ENCODE data around the gene NUAK1.

Gene NUAK1

DNA sequence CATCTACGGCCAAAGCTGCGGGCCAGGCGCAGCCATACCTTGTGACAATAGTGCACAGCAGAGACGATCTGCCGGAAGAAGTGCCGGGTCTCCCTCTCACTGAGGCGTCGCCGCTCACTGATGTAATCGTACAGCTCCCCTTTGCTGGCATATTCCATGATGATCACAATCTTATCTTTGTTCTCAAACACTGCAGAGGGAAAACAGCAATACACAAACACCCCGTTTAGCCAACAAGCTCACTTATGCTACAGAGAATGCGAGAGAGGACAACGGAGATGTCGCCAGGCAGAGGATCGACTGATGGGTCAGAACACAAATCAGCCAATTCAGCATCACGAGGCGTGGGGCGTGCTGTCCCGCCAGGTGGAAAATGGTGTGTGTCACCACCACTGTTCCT is 52.1 kb downstream of the NUAK1 start:
- Mint-ChIP-seq H3K4me3 (no peak overlapping the region), H3K27ac (no peak overlapping the region), H3K9me3 (no peaks in the 10 kb centered on the region), H3K4me1 (ENCODE audit: low read depth in 2 of 2) (no peaks in the 10 kb centered on the region), H3K36me3 (ENCODE audit: insufficient read depth) (no peaks in the 10 kb centered on the region), H3K27me3 (peaks cover 0 to 33% of the 10 kb centered on the region in 2 donors)
- DNase-seq (no peak), ATAC-seq (replicated peaks) (no peak)

DNA sequence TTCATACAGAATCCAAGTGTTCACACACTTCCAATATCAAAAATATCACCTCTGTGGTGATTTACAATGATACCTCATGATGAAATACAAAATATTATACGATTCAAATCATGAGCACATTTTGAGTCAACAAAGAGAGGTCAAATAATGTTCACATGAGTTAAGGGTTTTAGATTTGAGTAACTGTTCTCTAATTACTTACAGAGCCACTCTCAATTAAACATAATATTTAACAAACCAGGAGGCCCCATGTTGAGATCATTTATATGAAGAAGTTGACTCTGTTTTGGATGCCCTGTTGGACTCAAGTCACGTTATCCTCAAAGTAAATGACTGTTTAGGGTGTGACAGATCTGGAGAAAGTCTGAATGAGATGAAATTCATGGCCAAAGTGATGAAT is 53.5 kb downstream of the NUAK1 start:
- DNase-seq (no peak), ATAC-seq (replicated peaks) (no peak)
- Mint-ChIP-seq H3K36me3 (ENCODE audit: insufficient read depth) (no peaks in the 10 kb centered on the region), H3K9me3 (no peaks in the 10 kb centered on the region), H3K4me3 (no peak overlapping the region), H3K27me3 (peaks cover 0 to 42% of the 10 kb centered on the region in 2 donors), H3K27ac (no peak overlapping the region), H3K4me1 (ENCODE audit: low read depth in 2 of 2) (no peaks in the 10 kb centered on the region)

DNA sequence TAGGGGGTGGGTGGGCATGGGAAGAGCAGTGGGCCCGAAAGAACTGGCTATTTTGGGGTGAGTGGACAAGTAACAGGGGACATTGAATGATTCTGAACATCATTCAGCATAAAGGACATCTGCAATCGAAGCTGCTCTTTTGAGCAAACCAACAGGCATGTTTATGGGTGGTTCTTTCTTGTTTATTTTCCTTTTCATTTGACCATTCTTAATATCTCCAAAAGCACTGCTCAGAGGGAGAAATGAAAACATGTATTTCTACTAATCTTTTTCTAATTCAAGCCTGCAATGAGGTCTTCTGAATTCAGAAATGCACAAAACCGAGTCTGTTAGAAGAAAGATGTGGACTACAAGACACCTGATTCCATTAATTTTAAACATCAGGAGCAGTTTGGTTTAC is 54.0 kb downstream of the NUAK1 start:
- H3K4me1 Mint-ChIP-seq (ENCODE audit: low read depth in 2 of 2): no peaks in the 10 kb centered on the region
- H3K9me3 Mint-ChIP-seq: no peaks in the 10 kb centered on the region
- H3K27ac Mint-ChIP-seq: no peak overlapping the region
- no peak for DNase-seq
- no peak for ATAC-seq (replicated peaks)
- no peak overlapping the region for H3K4me3 Mint-ChIP-seq
- no peaks in the 10 kb centered on the region for H3K36me3 Mint-ChIP-seq (ENCODE audit: insufficient read depth)
- H3K27me3 Mint-ChIP-seq: peaks cover 0 to 42% of the 10 kb centered on the region in 2 donors

DNA sequence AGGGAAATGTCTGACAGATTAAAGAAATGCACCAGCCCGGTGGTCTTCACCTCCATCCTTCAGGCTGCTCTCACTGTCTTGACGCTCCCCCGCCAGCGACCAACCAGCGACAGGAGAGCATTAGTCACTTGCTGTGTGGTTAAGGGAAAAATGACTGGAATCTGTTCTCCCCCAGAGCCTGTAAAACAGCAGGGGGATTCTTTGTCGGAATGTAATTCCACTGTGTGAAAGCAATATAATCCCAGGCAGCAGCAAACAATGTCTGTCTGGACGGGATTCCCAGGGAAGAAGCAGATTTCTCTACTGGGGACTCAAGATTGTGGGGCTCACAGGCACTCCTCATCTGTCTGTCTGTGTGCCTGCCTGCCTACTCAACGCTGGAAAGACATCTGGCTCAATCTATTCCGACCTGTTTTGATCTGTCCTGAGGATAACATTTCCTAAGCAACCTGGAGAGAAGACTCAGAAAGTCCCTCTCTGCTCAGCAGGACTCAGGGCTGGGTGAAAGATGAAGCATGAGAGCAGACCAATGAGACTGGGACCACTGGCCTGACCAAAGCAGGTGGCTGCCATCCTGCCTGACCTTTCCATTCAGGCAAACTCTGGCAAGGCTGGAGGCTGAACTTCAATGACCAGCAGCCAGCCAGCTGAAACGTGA is 54.6 kb downstream of the NUAK1 start:
- DNase-seq (no peak), ATAC-seq (replicated peaks) (no peak)
- H3K27me3 Mint-ChIP-seq: peaks cover 0 to 44% of the 10 kb centered on the region in 2 donors
- H3K4me1 Mint-ChIP-seq (ENCODE audit: low read depth in 2 of 2): no peaks in the 10 kb centered on the region
- no peak overlapping the region for H3K4me3 Mint-ChIP-seq
- H3K36me3 Mint-ChIP-seq (ENCODE audit: insufficient read depth): no peaks in the 10 kb centered on the region
- no peak overlapping the region for H3K27ac Mint-ChIP-seq
- no peaks in the 10 kb centered on the region for H3K9me3 Mint-ChIP-seq

DNA sequence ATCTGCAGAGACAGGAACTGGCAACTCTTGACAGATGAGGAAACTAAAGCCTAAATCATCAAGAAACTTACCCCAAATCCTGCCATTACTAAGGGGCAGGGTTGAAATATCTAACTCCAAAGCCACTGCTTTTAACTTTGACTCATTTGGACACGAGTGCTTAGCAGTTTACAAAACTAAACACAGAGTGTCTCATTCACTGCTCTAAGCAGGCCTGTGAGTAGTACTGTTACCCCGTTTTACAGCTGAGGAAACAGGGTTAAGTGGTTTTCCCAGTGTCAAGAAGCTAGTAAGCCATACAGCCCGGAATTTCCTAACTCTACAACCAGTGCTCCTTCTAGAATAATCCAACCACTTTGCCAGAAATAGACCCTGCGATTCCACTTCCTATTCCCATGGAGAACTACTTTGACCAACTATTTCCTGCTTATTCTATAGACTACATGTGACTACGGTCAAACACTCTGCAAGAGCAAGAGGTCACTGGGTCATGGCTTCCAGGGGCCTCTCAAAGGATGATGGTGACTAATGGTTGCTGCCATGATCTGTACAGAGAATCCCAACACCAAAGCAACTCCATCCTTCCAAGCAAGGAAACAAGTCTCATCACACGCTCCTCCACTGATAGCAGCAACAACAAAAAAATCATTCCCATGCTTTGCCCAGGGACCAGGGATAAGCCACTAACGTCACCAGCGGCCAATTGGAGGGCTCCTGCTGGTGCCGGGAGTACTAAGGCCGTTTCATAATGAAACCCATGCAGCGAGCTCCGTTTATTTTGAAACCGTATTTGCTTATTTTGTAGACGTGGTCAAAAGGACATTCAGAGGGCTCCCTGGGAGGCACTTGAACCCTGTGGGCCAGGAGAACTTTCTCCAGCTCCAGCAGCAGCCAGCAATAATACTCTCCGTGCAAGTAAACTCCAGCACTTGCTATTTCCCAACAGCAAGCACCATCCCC is 56.3 kb downstream of the NUAK1 start:
- no peaks in the 10 kb centered on the region for H3K36me3 Mint-ChIP-seq (ENCODE audit: insufficient read depth)

DNA sequence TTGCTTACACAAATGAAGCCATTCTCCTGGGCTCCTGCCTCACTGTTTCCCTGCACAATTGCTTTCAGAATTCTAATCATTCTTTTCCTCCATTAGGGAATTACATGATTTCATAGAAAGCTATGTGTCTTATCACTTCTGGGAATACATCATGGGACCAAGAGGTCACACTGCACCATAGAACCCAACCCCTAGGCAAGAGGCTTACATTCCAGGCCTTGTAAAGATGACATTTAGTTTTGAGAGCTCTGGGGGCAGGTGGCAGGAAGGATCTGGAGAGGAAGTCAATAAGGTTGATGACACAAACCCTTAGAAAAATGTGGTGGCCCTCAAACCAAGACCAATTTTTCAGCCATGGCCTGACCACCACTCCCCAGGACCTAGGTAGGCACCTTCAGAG is 57.1 kb downstream of the NUAK1 start:
- H3K4me1 Mint-ChIP-seq (ENCODE audit: low read depth in 2 of 2): no peaks in the 10 kb centered on the region
- H3K27me3 Mint-ChIP-seq: peaks cover 0 to 62% of the 10 kb centered on the region in 2 donors
- DNase-seq (no peak), ATAC-seq (replicated peaks) (no peak)
- H3K36me3 Mint-ChIP-seq (ENCODE audit: insufficient read depth): no peaks in the 10 kb centered on the region
- H3K27ac Mint-ChIP-seq: no peak overlapping the region
- no peak overlapping the region for H3K4me3 Mint-ChIP-seq
- H3K9me3 Mint-ChIP-seq: no peaks in the 10 kb centered on the region

More for the DNA sequence above, 56.3 kb downstream of the NUAK1 start:
- DNase-seq (no peak), ATAC-seq (replicated peaks) (no peak)
- no peak overlapping the region for H3K4me3 Mint-ChIP-seq
- no peak overlapping the region for H3K27ac Mint-ChIP-seq
- H3K27me3 Mint-ChIP-seq: peaks cover 0 to 53% of the 10 kb centered on the region in 2 donors
- H3K4me1 Mint-ChIP-seq (ENCODE audit: low read depth in 2 of 2): no peaks in the 10 kb centered on the region
- no peaks in the 10 kb centered on the region for H3K9me3 Mint-ChIP-seq

DNA sequence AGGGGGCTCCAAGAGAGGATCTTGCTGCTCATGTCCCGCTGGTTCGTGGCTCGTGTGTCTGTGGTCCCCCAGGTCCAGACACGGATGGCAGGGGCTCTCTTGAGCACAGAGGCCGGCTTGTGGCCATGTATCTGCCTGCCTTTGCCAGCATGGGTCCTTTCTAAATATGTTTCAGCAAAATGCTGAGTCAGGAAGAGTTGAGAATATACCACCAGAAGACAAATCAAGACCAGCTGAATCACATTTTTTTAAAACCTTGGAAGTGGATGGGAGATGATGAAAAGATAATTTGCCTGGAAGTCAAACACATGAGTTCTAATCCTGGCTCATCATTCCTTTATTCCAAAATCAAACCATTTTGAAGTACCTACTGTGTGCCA is 58.0 kb downstream of the NUAK1 start:
- H3K36me3 Mint-ChIP-seq (ENCODE audit: insufficient read depth): no peaks in the 10 kb centered on the region
- no peak overlapping the region for H3K27ac Mint-ChIP-seq
- DNase-seq (no peak), ATAC-seq (replicated peaks) (no peak)
- H3K4me1 Mint-ChIP-seq (ENCODE audit: low read depth in 2 of 2): no peaks in the 10 kb centered on the region
- peaks cover 0 to 66% of the 10 kb centered on the region in 2 donors for H3K27me3 Mint-ChIP-seq
- no peaks in the 10 kb centered on the region for H3K9me3 Mint-ChIP-seq
- H3K4me3 Mint-ChIP-seq: no peak overlapping the region

DNA sequence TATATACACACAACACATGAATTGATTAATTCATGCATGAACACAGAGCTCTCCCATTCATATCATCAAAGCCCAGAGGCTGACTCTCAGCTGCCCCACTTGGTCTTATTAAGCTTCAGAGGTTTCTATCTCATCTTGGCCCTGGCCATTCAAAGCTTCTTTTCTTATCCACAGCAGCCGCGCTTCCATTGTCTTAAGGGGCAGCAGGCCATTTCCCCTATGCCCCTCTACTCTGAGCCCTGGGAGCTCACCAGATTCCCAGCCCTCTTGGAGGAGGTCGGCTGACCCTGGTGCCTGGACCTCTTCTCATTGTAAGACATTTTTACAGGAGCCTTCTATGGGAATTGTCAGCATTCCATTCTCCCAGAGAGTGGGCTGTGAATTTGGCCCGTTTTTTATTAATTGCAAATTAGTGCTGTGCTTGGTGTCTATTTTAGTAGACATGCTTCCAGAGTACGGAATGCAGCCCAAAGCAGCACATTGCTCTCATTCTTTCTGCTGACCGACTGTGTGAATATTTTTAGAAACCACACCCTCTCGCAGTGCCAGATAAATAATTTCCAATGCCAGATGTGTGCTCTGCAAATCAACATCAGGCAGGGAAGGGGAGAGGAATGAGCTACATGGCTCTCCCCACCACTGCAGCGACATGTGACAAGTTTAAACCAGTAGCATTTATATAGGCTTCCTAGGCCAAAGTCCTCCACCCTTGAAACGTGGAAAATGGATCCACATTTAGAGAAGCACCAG is 58.5 kb downstream of the NUAK1 start:
- H3K36me3 Mint-ChIP-seq (ENCODE audit: insufficient read depth): no peaks in the 10 kb centered on the region
- H3K4me3 Mint-ChIP-seq: no peak overlapping the region
- no peaks in the 10 kb centered on the region for H3K9me3 Mint-ChIP-seq
- ATAC-seq (replicated peaks) (no peak), DNase-seq (no peak)
- H3K4me1 Mint-ChIP-seq (ENCODE audit: low read depth in 2 of 2): no peaks in the 10 kb centered on the region
- H3K27ac Mint-ChIP-seq: no peak overlapping the region
- H3K27me3 Mint-ChIP-seq: peaks cover 0 to 67% of the 10 kb centered on the region in 2 donors

DNA sequence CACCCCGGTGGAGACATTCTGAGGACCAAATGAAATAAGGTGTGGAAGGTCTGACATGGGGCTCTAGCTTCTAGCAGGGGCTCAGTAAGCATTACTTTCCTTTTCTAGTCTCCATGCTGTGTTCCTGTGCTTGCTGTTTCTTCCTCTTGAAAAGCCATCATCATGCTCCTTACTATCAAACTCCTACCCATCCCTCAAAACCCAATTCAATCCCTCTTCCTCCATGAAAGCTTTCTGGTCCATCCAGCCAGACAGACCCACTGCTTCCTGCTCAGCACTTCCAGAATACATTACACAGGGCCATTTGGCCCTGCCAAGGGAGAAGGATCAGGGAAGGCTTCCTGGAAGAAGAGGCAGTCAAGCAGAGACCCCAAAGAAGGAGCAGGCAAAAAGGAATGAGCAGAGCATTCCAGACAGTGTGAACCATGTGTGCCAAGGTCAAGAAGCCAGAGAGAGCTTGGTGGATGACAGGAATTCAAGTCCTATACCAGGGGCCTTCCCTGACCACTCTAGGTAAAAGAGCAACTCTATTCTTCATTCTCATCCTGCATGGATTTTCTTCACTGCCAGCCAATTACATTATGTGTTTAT is 59.5 kb downstream of the NUAK1 start:
- Mint-ChIP-seq H3K4me1 (ENCODE audit: low read depth in 2 of 2) (no peaks in the 10 kb centered on the region), H3K27ac (no peak overlapping the region), H3K4me3 (no peak overlapping the region), H3K36me3 (ENCODE audit: insufficient read depth) (no peaks in the 10 kb centered on the region), H3K27me3 (peaks cover 0 to 73% of the 10 kb centered on the region in 2 donors), H3K9me3 (no peaks in the 10 kb centered on the region)
- DNase-seq (no peak), ATAC-seq (replicated peaks) (no peak)

DNA sequence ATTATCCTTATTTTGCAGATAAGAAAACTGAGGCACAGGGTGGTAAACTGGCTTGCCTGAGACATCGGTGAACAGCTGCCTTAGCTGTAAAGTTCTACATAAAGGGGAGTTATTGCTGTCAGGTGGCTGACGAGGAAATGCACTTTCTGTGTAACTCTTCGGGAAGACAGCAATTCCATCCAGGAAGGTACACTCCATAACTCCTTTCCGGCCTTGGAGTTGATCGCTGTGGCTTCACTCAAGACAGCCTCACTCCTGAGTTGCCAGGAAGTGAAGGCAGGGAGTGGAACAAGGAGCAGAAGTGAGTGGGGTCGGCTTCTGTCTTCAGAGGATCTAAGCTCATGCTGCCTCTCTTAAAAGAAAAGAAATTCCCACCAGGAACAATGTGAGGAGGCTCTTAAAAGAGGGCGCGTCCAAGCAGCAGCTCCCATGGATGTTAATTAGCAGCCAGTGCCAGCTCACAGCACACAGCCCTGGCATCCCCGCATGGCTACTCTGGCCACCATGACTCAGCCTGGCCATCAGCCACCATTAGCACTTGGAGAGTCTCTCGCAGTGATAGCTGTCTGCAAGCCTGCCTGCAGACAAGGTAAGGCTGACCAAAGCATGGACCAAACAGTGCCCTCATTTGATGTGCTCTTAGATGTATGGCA is 60.3 kb downstream of the NUAK1 start:
- Mint-ChIP-seq H3K27ac (no peak overlapping the region), H3K36me3 (ENCODE audit: insufficient read depth) (no peaks in the 10 kb centered on the region), H3K27me3 (peaks cover 0 to 65% of the 10 kb centered on the region in 2 donors), H3K9me3 (no peaks in the 10 kb centered on the region), H3K4me3 (no peak overlapping the region), H3K4me1 (ENCODE audit: low read depth in 2 of 2) (no peaks in the 10 kb centered on the region)
- DNase-seq (no peak), ATAC-seq (replicated peaks) (no peak)

DNA sequence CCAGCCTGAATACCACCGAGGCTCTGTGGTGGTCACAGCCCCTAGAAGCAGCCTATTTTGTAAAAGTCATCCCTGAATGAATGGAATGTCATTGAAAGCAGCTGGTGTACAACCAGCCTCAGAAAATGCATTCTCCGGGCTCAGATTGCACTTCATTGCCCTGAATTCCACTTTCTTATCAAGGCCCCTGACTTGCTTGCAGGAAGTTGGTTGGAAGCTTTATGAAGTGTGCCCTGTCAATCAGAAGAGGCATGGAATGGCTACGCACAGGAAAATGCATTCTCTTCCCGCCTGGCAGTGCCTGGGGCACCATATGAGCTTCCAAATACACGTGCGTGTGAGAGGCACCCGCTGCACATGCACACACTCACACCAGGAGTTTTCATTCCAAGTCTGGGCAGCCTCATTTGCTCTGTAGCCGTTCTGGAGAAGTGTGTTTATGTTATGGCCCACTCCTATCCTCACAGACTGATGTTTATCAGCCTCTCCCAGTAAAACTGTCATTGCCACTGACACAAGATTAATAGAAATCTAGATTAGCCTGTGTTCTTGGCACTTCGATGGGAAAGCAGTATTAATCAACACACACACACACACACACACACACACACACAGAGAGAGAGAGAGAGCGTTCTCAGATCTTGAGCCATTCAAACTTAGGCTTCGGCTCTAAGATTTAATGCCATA is 63.9 kb downstream of the NUAK1 start:
- Mint-ChIP-seq H3K27me3 (peaks cover 0 to 45% of the 10 kb centered on the region in 2 donors), H3K27ac (peak overlapping the region in 1 of 2 donors; percentile 46), H3K4me1 (ENCODE audit: low read depth in 2 of 2) (no peaks in the 10 kb centered on the region), H3K36me3 (ENCODE audit: insufficient read depth) (no peaks in the 10 kb centered on the region), H3K4me3 (no peak overlapping the region), H3K9me3 (no peaks in the 10 kb centered on the region)
- ATAC-seq (replicated peaks) (no peak), DNase-seq (no peak)

DNA sequence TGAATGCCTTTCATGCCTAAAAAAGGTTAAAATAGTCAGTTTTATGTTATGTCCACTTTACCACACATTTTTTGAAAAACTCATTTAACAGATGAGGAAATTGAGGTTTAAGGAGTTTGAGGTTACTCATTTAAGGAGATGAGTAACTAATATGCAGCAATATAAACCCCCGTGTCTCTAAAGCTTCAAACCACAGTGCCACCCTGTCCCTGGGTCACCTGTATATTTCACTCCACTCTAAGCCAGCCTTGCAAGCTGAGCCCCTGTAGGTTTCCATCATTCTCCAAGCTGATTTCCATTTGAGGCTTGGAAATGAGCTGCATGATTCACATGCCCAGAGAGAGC is 64.4 kb downstream of the NUAK1 start:
- no peaks in the 10 kb centered on the region for H3K36me3 Mint-ChIP-seq (ENCODE audit: insufficient read depth)
- peak overlapping the region in 1 of 2 donors; percentile 46 for H3K27ac Mint-ChIP-seq
- H3K27me3 Mint-ChIP-seq: peaks cover 0 to 40% of the 10 kb centered on the region in 2 donors
- no peaks in the 10 kb centered on the region for H3K9me3 Mint-ChIP-seq
- H3K4me1 Mint-ChIP-seq (ENCODE audit: low read depth in 2 of 2): no peaks in the 10 kb centered on the region
- H3K4me3 Mint-ChIP-seq: no peak overlapping the region
- no peak for DNase-seq
- no peak for ATAC-seq (replicated peaks)
